GM18909 (cell line): Measurements from ENCODE around the gene RPS6KL1.

Source experiments
- ATAC-seq: cut with Tn5 transposase; IDR thresholded peaks from one replicate; pipeline ENCODE4 v1.9.1; 2021; ENCODE audit warnings: mild to moderate bottlenecking; ENCODE audit not compliant: unreplicated experiment, poor library complexity

Gene RPS6KL1

DNA sequence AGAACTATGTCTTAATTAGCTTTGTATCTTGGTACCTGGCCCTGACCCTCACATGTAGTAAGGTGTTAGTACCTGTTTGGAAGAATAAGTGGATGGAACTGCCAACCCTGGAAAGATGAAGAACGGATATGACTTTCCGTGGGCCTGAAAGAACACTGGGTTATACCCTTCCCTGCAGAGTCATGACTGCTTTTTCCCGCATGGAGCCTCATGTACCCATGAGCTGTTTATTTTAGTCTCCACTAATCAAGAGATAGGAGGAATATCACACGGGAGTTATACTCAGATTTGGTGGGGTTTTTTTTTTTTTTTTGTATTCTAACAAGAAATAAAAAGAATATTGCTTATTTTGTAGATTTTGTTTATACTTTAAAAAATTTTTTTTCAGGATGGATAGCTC is 25.4 kb downstream of the RPS6KL1 start:
- ATAC-seq = no peak

DNA sequence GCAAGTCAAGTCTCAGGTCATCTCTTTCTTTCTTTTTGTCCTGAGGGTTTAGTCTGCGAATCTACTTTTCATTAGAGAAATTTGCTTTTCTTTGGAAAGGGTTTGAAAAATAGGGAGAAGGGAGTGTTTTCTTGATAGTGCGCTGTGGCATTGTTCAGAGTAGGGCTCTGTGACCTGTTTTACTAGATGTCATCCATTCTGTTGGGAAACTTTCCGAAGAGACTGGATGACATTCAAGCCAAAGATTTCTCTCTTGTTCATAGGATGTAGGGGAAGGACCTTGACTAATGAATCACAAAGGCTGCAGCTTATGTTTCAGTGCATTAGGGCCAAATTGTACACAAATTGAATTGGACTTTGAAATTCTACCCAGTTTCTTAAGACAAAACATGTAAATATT is 26.7 kb downstream of the RPS6KL1 start:
- no peak for ATAC-seq

GRCh38 chr14:74893614-74894091 is 29.4 kb downstream of the RPS6KL1 start:
- peak; percentile 55 for ATAC-seq

GRCh38 chr14:74892745-74893144 is 30.3 kb downstream of the RPS6KL1 start:
- no peak for ATAC-seq

GRCh38 chr14:74891870-74892269 is 31.2 kb downstream of the RPS6KL1 start:
- no peak for ATAC-seq

- ATAC-seq = no peak
Observed at GRCh38 chr14:74890262-74890661, 32.8 kb downstream of the RPS6KL1 start.

DNA sequence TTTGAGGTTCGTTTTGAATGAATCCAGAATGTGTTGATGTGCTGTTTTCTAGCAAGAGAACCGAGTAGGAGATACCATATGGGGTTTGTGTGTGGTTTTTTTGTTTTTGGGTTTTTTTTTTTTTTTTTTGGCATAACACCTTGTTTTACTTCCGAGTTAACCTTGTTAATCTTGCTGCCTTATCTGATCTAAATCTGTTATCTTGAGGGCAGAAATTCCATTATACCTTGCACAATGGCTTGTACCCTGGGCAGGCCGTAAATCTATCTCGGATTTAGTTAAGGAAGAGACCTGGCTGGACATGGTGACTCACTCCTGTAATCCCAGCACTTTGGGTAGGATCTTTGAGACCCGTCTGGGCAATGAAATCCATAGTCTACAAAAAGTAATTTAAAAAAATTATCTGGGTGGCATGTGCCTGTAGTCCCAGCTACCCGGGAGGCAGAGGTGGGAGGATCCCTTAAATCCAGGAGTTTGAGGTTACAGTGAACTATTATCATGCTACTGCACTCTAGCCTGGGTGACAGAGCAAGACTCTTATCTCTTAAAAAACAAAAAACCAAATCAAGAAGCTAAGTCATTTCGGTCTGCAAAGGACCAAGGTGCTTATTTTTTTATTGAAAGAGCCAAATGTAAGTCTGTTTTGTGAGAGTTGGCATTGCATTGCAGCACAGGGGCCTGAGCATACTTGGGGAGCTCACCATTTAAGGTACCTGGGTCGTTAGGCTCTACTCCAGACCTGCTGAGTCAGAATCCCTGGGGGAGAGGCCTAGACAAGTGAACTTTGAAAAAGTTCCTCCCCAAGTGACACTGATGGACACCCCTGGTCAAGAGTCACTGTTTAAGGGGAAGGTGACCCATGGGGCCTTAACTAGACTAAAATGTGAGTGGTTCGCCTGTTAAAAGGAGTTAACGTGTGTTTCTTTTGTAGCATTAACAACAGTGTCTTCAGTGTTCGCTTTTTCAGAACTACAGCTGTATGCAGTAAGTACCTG is 34.6 kb downstream of the RPS6KL1 start:
- no peak for ATAC-seq

- ATAC-seq = no peak
Observed at GRCh38 chr14:74886001-74886400, 37.1 kb downstream of the RPS6KL1 start.

GRCh38 chr14:74882103-74882920 is 40.7 kb downstream of the RPS6KL1 start:
- peak; percentile 42 for ATAC-seq

GRCh38 chr14:74881431-74882102 is 41.5 kb downstream of the RPS6KL1 start, which contains the start of gene DLST:
DLST (plus strand) TSS chr14:74881916; CDS start chr14:74881954, 38 bp downstream.
- peak; percentile 94 for ATAC-seq

DNA sequence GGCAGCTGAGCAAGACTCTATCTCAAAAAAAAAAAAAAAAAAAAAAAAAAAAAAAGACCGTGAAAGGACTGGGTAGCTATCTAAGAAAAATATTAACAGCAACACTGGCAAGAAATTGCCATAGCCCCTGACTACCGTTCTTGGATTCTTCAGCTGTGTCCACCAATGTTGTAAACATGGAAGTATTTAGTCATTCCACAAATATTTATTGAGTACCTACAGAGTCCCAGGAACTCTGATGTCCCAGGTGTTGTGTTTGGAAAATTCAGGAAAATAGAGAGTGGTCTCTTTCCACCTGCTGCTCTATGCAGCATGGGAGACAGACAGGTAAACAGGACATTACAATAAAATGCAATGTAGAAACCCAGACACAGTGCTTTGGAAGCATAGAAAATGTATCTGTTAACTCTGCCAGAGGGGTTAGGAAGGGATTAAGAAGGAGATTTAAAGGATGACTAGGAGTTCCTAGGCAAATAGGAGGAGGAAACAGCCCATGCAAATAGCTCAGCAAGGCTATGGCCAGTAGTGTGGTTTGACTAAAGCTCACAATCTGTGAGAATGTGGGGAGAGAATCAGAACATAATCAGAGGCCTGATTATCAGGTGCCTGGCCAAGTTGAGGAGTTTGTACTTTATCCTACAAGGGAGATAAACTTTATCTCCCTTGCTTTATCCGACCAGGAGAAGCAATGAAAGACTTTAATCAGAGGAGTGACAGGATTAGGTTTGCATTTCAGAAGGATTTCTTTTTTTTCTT is 43.5 kb downstream of the RPS6KL1 start:
- no peak for ATAC-seq

DNA sequence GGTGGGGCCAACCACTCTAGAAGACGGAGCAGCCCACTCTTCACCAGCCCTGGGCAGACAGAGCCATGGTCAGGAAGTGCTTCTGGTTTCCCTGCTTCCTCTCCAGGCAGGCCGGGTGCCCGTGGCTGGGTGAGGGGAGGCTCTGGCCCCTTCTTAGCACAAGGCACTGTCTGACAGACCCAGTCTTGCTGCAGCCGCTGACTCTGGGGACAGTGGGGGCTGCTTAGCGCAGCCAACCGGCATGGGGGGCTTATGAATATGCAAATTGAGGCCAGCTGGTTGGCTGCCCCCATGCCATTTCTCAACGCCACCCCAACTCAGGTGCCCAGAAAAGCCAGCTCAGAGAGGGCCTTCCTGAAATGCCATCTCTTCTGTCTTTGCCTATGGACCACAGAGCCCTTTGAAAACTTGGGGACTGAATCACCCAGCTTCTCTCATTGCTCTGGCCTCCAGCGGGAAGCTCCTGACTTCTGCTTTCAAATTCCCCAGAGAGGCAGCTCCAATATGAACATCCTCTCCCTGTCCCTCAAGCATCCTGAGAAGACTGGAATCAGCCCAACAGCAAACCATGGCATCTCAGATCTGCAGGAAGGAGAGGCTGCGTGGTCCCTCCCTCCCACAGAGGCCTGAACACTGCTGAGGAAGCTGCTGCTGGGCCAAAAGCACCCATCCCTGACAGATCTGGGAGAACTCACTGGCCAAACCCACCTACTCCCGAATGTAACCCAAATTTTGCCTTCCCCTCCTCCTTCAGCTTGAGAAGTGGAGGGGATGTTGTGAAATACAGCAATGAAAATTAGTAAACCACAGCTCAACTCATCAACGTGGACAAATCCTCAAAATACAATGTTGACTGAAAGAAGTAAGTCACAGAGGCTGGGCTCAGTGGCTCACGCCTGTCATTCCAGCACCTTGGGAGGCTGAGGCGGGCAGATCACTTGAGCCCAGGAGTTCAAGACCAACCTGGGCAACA is 46.8 kb downstream of the RPS6KL1 start, which contains the start of gene PROX2:
Gene PROX2, minus strand, starts transcription at position 205 of the 973 bp plus-strand sequence. CDS start 12,311 bp downstream, outside the sequence.
- ATAC-seq = no peak

GRCh38 chr14:74875204-74875603 is 47.9 kb downstream of the RPS6KL1 start:
- no peak for ATAC-seq

- no peak for ATAC-seq
Observed at GRCh38 chr14:74871819-74872218, 51.2 kb downstream of the RPS6KL1 start.

DNA sequence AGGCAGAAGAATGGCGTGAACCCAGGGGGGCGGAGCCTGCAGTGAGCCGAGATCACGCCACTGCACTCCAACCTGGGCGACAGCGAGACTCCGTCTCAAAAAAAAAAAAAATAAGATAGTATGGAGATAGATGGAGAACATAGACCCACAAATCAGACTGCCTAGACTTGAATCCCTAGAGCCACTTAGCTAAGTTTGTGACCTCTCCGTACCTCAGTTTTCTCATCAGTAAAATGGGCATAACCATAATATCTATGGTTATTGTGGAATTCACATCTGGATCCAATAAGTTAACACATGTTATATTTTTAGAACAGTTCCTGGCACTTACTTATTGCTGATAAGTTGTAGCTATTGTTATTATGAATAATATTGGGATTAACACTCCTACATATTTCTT is 54.3 kb downstream of the RPS6KL1 start:
- no peak for ATAC-seq

DNA sequence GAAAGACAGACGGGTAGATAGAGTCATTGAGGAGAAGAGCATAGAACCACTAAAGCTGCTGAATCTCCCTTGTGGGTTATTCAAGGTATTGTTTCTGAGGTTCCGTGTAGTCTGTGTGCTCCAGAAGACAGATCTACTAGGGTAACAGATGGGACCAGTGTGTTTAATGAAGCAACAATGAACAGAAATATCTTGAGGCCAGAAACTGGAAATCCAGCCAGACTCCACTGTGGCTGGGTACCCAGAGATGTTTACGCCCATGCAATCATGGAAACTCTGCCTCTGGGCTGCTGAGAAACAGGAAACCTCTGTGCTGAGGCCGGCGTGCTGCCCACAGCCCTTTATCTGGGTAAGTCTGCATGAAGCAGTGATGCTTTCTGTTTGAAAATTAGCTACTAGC is 55.4 kb downstream of the RPS6KL1 start:
- no peak for ATAC-seq

GRCh38 chr14:74866708-74867389 is 56.2 kb downstream of the RPS6KL1 start:
- no peak for ATAC-seq

- ATAC-seq = no peak
Observed at GRCh38 chr14:74865156-74865555, 57.9 kb downstream of the RPS6KL1 start.
